NCI-H128 (cell line): ENCODE measurements around the gene LAPTM5.

Experiments
- DNase-seq: peaks from one replicate; lab custom pipeline; 2025; ENCODE audit not compliant: unreplicated experiment; lab: John Stamatoyannopoulos, UW

Gene LAPTM5

DNA sequence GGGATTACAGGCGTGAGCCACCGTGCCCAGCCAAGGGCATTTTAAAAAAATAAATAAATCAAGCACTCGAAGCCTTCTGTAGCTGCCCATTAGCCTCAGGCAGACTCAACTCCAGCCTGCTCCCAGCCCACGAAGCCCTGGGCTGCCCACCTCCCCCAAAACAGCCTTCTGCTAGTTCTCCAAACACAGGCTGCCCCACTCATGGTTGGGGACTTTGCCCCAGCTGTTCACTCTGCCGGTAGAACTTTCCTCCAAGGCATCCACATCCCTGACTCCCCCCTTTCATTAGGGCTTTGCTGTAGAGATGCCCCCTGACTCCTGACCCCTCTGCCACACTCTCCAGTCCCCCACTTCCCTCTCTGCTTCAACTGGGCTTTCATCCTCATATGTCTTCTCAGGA is 29.7 kb upstream of the LAPTM5 start:
- no peak for DNase-seq

DNA sequence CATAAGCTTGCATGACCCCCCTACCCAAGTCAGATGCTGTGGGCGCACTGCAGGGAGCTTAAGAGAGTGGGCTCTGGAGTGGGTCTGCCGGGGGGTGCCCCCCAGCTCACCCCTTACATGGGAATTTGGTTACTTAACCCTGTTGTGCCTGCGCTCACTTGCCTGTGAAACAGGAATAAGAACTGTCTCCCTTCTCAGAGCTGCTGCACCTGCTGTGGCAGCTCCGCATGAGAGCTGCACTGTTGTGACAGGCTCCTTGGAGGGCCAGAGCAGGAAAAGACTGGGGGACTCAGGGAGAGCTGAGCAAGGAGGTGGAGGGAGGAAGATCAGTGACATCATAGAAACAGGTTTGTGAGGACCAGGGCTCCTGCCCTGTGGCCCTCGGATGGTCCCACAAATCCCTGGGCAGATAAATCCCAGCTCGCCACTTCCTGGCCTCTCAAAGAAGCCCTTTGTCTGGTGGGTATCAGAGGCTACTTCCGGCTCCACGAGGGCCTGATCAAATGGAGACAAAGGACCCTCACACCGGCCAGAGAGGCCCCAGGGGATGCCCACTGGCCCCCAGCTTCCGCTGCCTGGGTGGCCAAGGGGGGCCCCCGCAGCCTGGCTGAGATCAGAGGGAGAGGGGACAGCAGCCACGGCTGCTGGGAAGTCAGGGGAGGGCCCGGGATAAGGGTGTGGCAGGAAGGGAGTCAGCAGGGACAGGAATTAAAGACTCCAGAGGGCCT is 28.9 kb upstream of the LAPTM5 start:
- DNase-seq: no peak

- DNase-seq: no peak
These were observed 28.1 kb upstream of the LAPTM5 start for GRCh38 chr1:30785714-30786113.

DNA sequence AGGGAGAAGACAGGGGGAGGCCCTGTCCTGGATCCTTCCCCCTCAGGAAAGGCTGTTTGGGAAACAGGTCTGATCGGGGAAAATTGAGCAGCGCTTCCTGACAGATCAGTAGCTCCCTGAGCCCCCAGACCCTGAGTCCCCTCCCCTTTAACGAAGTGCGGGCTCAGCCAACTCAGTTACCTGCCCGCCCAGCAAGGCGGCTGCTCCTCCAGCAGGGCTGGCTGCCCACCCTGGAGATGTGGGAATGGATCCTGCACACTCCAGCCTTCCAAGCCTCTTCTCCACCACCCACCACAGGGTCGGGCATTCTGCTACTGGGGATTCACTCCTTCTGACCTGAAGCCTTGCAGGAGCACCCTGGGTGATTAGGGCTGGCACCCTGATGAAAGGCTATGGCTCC is 27.6 kb upstream of the LAPTM5 start:
- no peak for DNase-seq

DNA sequence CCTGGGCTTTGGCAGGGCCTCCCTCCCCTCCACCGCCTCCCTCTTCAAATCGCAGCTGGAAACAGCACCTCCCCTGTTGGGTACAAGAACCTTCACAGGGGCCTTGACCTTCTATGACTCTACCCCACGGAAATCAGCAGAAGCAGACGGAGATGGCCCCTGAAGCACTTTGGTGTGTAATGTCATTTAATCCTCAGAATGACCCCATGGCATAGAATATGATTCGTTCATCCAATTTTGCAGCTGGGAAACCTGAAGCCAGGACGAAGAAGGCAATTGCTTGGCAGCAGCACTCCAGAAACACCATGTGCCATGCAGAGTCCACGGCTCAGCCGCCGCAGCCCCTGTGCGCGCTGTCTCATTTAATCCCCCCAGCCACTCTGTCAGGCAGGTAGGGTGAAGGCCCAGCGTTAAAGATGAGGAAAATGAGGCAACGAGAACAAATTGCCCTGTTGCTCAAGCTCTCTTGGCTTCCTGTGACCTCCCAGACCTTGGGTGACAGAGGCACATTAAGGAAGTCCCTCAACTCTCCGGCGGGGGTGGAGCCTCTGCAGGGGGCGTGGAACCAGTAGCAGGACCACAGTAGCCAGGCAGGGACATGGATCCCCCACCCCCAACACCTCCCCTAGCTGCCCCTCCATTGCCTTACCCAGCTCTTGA is 25.8 kb upstream of the LAPTM5 start:
- DNase-seq: no peak

DNA sequence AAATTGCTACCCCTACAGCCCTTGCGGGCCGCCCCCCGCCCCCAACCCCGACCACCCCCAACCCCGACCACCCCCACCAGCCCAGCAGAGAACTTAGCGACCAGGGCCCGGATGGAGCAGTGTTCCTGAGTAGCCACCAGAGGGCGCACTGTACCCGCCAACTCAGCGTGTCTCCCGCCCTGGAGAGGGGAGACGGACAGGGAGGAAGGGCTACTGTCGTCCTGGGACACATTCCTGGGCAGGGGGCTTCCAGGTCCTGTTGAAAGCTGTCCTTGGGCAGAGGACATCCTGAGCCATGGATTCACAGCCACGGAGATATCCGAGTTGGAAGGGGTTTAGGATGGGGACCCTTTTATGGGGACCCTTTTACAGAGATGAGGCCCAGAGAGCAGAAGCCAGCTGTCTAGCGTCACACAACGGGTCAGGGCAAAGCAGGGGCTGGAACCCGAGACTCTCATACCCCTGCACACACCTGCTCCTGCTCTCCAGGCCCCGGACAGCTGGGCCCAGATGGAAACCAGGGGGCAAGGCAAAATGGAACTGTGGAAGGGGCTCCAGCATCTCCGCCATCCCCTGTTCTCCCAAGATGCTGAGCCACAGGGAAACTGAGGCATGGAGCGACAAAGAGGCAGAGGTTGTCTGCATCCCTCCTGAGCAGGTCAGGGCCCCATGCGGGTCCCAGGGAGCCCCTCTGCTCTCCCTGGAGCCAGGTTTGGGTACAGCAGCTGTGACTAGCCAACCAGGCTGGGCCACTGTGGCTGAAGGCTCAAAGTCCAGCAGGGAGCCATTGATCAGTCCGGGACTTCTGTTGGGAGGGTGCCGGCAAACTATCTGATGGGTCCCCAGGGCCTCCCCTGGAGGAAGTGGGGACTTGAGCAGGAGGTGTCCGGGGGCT is 25.0 kb upstream of the LAPTM5 start:
- peak; percentile 53 for DNase-seq

DNA sequence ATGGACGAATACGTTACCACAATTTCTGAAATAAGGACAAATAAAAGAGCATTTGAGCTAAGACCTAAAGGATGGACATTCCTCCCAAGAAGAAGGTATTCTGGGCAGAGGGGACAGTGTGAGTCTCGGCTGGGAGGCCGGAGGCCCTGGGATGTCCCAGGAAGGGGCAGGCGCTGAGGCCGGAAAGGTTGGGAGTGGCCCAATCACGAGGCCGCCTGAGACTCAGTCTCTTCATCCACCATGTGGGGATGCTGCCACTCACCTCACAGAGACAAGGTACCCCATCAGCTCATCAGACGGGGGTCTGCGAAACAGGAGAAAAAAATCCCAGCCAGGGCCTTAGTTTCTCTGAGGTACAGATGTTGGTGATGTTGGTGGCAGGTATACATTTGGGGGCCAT is 24.3 kb upstream of the LAPTM5 start:
- no peak for DNase-seq

- DNase-seq: no peak
These were observed 22.8 kb upstream of the LAPTM5 start for GRCh38 chr1:30780409-30780808.

- peak; percentile 75 for DNase-seq
These were observed 21.9 kb upstream of the LAPTM5 start for GRCh38 chr1:30779294-30780071.

GRCh38 chr1:30778979-30779293 is 21.4 kb upstream of the LAPTM5 start:
- no peak for DNase-seq

DNA sequence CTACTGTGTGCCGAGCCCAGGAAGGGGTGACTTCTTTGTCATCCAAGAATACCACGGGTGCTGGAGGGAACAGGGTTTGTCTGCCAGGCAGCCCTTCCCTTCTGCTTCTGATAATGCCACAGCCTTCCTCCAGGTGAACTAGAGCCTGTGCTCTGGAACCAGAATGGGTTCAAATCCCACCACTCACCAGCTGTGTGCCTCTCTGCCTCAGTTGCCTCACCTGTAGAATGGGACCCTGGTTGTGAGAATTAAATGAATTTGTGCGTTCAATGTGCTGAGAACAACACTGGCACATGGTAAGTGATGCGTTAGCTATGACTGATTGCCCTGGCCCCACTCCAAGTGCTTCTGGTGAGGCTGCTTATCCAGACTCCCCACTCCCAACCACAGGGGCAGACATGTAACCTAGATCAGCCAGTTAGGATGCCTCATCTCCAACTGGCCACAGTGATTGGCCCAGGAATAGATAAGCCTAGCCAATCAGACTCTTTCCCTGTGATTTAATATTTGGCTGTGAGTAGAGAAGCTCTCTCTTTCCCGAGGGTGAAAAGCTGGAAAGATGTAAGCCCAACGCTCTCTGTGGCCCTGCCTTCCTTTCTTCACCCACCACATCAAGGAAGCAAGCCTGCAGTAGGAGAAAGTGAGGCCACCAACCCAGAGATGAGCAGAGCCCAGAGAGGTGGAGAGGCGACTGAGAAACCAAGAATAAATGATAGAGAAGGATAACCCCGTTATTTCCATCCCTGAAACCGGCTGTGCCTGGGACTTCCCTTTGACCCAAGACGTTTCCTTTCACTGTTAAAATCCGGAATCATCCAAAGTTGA is 20.8 kb upstream of the LAPTM5 start:
- peak; percentile 13 for DNase-seq

GRCh38 chr1:30777904-30778153 is 20.3 kb upstream of the LAPTM5 start:
- DNase-seq: no peak

GRCh38 chr1:30777060-30777903 is 19.7 kb upstream of the LAPTM5 start:
- no peak for DNase-seq

DNA sequence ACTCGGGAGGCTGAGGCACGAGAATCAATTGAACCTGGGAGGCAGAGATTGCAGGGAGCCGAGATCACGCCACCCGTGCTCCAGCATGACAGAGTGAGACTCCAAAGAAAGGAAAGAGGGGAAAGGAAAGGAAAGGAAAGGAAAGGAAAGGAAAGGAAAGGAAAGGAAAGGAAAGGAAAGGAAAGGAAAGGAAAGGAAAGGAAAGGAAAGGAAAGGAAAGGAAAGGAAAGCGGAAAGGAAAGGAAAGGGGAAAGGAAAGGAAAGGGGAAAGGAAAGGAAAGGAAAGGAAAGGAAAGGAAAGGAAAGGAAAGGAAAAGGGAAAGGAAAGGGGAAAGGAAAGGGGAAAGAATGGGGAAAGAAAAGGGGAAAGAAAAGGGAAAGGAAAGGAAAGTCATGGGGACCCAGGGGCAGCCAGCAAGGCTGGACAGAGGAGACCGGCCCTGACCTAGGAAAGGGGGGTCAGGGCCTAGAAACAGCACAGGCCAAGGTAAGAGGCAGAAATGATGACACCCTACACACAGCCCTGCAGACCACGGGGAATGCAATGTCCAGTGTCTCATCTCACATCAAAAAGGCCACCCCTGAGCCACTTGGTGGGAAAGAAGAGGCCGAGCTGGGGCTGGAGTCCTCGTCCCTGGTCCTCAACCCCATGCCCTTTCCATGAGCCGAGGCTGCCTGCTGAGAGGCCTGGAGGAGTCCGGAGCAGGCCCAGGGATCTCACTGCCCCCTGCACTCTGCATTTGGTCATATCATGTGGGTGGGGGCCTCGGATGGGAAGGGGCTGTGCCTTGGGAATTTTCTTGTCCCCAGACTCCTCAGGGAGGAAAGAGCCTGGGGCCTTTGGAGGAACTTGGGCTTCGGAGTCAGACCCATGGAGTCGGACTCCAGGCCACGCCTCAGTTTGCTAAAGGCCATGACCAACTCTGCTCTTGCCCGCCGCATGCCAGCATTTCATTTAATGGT is 18.8 kb upstream of the LAPTM5 start:
- no peak for DNase-seq

DNA sequence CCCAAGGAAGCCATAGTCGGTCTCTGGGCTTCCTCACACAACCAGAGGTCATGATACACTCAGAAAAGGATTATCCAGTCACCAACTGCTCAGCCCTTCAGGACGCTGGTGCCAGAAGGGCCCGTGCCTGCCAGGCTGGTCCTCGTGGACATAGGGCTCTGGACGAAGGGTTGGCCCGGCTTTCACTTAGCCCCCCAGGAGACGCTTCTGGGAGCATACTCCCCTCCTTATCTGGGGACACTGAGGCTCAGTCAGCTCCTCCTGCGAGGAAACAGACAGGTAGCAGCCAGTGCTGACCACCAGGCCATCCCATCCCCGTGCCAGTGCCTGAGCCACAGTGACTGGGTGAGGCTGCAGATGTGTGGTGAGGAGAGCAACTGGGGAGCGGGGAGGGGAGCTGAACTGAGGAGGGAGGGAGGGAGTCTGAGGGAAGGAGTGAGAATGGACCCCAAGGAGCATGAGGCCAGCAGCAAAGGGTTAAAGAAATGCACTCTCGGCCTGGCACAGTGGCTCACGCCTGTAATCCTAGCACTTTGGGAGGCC is 17.9 kb upstream of the LAPTM5 start:
- no peak for DNase-seq

DNA sequence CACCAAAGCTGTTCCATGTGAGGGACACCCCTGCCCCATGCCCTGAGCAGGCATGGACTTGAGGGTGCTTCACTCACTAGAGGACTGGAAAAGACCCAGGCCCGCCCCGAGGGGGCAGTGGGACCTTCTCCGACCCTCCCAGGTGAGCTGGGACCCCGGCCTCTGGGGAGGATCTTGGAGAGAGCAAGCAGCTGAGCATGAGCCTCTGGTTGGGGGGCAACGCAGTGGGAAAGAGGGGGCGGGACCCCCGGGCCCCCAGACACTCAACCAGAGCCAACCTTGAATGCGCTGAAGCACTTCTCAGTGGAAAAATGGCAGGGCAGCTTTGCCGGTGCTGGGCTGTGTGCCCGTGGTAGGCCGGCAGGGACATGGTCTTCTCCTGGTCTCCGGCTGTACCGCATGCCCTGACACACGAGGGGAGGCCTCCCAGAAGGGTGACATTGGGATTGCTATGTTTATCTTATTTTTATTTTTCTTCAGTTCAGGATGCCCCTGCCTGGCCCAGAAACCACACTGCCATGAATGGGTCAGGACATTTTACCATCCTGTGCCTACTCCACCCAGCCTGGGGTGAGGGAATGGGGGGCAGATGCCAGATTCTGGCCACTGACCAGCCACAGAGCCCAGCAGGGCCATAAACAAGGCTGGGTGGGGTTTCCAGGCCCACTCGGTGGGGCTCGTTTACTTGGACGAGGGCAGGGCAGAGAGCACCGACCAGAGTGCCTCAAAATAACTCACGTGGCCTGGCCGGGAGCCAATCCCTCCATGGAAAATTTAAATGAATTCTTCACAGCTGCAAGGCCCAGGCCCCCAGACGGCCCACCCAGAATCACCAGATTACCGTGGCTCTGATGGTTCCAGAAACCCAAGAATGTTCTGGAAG is 17.2 kb upstream of the LAPTM5 start:
- no peak for DNase-seq

GRCh38 chr1:30773722-30774358 is 16.3 kb upstream of the LAPTM5 start:
- DNase-seq: no peak
